Tibial nerve (tissue), 4 donors: ENCODE data around the gene GLRA1. TPM values are rescaled to one million over a fixed set of nuclear protein-coding genes. Genes with fewer than 3 reads are reported as not detected.
"Not testable (repeated sequence)": the region's sequence is repeated elsewhere in the genome, so short reads cannot be mapped to it uniquely, and the experiment has no call there.

Source experiments
- DNase-seq, 2 donors: peaks; one replicate each; pipeline ENCODE4 v3.0.0-alpha.2; 2019; ENCODE audit warnings: low spot score in 2 of 2
- H3K27ac ChIP-seq, 4 donors: fragments of 200-600 bp; sonication (generic) in 3 of 4; one replicate each; pipeline ENCODE4 v1.5.1; 2017 to 2019; ENCODE audit warnings: mild to moderate bottlenecking in 1 of 4
- H3K27me3 ChIP-seq, 2 donors: fragments of 200-600 bp; sonication (generic) in 1 of 2; one replicate each; pipeline versions ENCODE4 v1.5.1 to v1.6.0; 2017 to 2019
- H3K36me3 ChIP-seq, 3 donors: fragments of 200-600 bp; sonication (generic); one replicate each; pipeline ENCODE4 v1.5.1; 2018 to 2019
- H3K4me1 ChIP-seq, 4 donors: fragments of 200-600 bp; sonication (generic) in 3 of 4; one replicate each; pipeline ENCODE4 v1.5.1; 2017 to 2019
- H3K4me3 ChIP-seq, 4 donors: fragments of 200-600 bp; sonication (generic) in 3 of 4; one replicate each; pipeline ENCODE4 v1.5.1; 2017 to 2019; ENCODE audit warnings: mild to moderate bottlenecking in 1 of 4, moderate library complexity in 1 of 4
- H3K9me3 ChIP-seq, 4 donors: fragments of 200-600 bp; sonication (generic) in 3 of 4; one replicate each; pipeline ENCODE4 v1.5.1; 2017 to 2019
- EP300 ChIP-seq, 2 donors: sonication (generic); formaldehyde crosslinking; IDR thresholded peaks; one replicate each; pipeline ENCODE4 v1.6.1; 2017; ENCODE audit warnings: antibody characterized with exemption in 2 of 2, mild to moderate bottlenecking in 1 of 2
- POLR2A ChIP-seq, 2 donors: fragments of 450-650 bp; IDR thresholded peaks; one replicate each; pipeline ENCODE4 v1.6.1; 2017; ENCODE audit warnings: antibody characterized with exemption in 2 of 2, mild to moderate bottlenecking in 2 of 2, moderate library complexity in 2 of 2
- WGBS, 2 donors: methylation state at CpG; one replicate each; pipeline ENCODE4 v1.1.5; 2018; 5-methylcytosine and 5-hydroxymethylcytosine counted together
- total RNA-seq, 4 donors: library from RNA; depleted of rRNA; stranded (reverse); fragments of >200 nt; gene quantifications; one replicate each; pipeline ENCODE4 v1.1.0, GENCODE V29; 2016
- TF ChIP-seq, protein P1 (sequence below), 5 experiments: fragments of 200-600 bp in 3 of 5; fragments of 450-650 bp in 2 of 5; sonication (generic) in 3 of 5; IDR thresholded peaks; one replicate each; pipeline ENCODE4 v1.5.1; 2016 to 2019; ENCODE audit warnings: antibody characterized with exemption in 5 of 5, mild to moderate bottlenecking in 3 of 5, moderate library complexity in 2 of 5

The GLRA1 gene
- total RNA-seq, 4 donors from 2014 or later, result not detected

DNA sequence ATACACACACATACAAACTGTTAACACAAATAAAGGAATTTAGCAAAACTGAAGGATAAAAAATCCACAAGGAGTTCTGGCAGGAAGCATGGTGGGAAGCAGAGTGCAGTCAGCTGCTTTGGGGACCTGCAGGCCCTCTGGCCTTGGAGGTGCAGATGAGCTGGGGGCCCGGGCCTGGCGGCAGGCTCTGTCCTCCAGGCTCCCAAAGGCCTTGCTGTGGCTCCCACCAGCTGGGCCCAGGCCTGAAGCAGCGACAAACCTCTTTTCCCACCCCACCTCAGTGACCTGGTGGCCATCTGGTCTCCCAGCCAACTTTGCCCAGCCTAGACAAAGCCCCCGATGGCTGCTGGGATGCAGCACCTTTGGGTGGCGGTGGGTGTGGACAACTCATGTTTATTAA, 67.8 kb downstream of the GLRA1 start:
- Histone ChIP-seq H3K9me3 (no peaks in the 10 kb centered on the region), H3K36me3 (no peaks in the 10 kb centered on the region), H3K27me3 (no peaks in the 10 kb centered on the region), H3K4me1 (no peaks in the 10 kb centered on the region), H3K27ac (no peak overlapping the region), H3K4me3 (no peak overlapping the region)
- no peak for DNase-seq
- TF ChIP-seq POLR2A (IDR thresholded peaks at IDR 0.05) (no peak), EP300 (IDR thresholded peaks at IDR 0.05) (no peak)
- TF ChIP-seq, protein P1, sequence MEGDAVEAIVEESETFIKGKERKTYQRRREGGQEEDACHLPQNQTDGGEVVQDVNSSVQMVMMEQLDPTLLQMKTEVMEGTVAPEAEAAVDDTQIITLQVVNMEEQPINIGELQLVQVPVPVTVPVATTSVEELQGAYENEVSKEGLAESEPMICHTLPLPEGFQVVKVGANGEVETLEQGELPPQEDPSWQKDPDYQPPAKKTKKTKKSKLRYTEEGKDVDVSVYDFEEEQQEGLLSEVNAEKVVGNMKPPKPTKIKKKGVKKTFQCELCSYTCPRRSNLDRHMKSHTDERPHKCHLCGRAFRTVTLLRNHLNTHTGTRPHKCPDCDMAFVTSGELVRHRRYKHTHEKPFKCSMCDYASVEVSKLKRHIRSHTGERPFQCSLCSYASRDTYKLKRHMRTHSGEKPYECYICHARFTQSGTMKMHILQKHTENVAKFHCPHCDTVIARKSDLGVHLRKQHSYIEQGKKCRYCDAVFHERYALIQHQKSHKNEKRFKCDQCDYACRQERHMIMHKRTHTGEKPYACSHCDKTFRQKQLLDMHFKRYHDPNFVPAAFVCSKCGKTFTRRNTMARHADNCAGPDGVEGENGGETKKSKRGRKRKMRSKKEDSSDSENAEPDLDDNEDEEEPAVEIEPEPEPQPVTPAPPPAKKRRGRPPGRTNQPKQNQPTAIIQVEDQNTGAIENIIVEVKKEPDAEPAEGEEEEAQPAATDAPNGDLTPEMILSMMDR (IDR thresholded peaks at IDR 0.05), result no peak
- WGBS, 2 donors, result 77 to 82% methylated on average over 5 of the region's 5 CpGs

DNA sequence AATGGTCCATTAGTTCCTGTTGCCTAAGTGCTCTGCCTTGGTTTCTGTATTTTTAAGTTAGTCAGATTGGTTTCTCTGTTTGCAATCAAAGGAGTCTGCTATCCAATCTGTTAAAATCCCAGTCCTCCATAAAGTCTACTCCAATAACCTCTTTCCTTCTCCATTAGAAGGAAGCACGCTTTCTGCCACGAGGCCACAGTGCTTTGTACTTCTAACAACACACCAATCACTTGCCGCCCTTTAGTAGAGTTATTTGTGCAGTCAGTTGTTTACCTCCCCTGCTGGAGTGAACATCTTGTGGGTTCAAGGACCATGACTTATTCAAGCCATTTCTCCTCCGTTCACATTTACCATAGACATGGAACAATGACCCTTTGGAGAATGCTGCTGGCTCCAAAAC, 69.0 kb downstream of the GLRA1 start:
- DNase-seq, result no peak
- Histone ChIP-seq H3K4me1 (no peaks in the 10 kb centered on the region), H3K27me3 (no peaks in the 10 kb centered on the region), H3K4me3 (no peak overlapping the region), H3K9me3 (no peaks in the 10 kb centered on the region), H3K27ac (no peak overlapping the region), H3K36me3 (no peaks in the 10 kb centered on the region)
- WGBS, 2 donors, result 79 to 81% methylated on average over 4 of the region's 4 CpGs
- no peak for TF ChIP-seq EP300 (IDR thresholded peaks at IDR 0.05)
- TF ChIP-seq POLR2A (IDR thresholded peaks at IDR 0.05), result no peak
- TF ChIP-seq, protein P1 (IDR thresholded peaks at IDR 0.05), result no peak

DNA sequence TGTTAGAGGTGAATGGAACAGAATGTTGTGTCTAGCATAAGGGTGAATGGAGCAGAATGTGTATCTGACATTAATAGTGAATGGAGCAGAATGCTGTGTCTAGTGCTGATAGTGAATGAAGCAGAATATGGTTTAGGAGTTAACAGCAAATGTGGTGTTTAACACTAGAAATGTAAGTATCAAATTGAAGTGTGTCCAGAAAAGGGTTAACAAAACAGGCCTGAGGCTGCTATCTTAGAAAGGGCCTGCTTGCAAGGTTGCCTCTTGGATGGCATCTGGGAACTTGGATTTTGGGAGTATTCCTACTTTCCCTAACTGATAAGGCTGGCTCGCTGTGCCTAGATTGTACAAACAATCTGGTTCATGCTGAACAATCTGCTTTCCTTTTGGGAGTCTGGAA, 76.8 kb downstream of the GLRA1 start:
- no peak overlapping the region for H3K4me3 ChIP-seq
- 78 to 89% methylated on average over 1 of the region's 1 CpG for WGBS, 2 donors
- no peaks in the 10 kb centered on the region for H3K4me1 ChIP-seq
- no peaks in the 10 kb centered on the region for H3K36me3 ChIP-seq
- peaks cover 0 to 12% (median 0%) of the 10 kb centered on the region in 4 donors for H3K9me3 ChIP-seq
- DNase-seq, result no peak
- no peaks in the 10 kb centered on the region for H3K27me3 ChIP-seq
- no peak for TF ChIP-seq POLR2A (IDR thresholded peaks at IDR 0.05)
- H3K27ac ChIP-seq, result no peak overlapping the region

- no peak for DNase-seq
- Histone ChIP-seq H3K9me3 (peaks cover 0 to 16% (median 0%) of the 10 kb centered on the region in 4 donors), H3K4me3 (no peak overlapping the region), H3K27me3 (no peaks in the 10 kb centered on the region), H3K4me1 (no peaks in the 10 kb centered on the region), H3K27ac (no peak overlapping the region), H3K36me3 (no peaks in the 10 kb centered on the region)
- TF ChIP-seq EP300 (IDR thresholded peaks at IDR 0.05) (no peak), POLR2A (IDR thresholded peaks at IDR 0.05) (no peak)
- TF ChIP-seq, protein P1 (IDR thresholded peaks at IDR 0.05), result no peak
Observed at GRCh38 chr5:151846765-151847164, 77.9 kb downstream of the GLRA1 start.

- WGBS, 2 donors, result 96 to 97% methylated on average over 4 of the region's 4 CpGs
- not testable (repeated sequence) for H3K4me1 ChIP-seq, H3K4me3 ChIP-seq, H3K27ac ChIP-seq, H3K36me3 ChIP-seq, H3K27me3 ChIP-seq, DNase-seq
- peaks cover 0 to 67% (median 6%) of the 10 kb centered on the region in 4 donors for H3K9me3 ChIP-seq
Observed at GRCh38 chr5:151832843-151833242, 91.8 kb downstream of the GLRA1 start.

DNA sequence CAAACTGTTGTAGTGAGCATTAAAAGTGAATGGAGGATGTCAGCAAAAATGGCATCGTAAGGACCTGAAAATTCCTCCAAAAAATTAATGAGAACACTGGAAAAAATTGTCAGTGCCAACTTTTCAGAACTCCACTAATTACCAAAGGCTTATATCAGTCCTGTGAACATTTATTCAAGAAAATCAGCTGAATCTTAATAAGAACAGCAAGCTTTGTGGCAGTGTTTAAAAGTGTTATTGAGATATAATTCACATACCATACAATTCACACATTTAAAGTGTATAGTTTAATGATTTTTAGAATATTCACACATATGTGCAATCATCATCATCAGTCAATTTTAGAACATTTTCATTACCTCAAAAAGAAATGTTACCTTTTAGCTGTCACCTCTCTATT, 95.3 kb downstream of the GLRA1 start:
- H3K27me3 ChIP-seq, result no peaks in the 10 kb centered on the region
- H3K4me3 ChIP-seq, result no peak overlapping the region
- no peaks in the 10 kb centered on the region for H3K4me1 ChIP-seq
- peaks cover 0 to 34% (median 0%) of the 10 kb centered on the region in 4 donors for H3K9me3 ChIP-seq
- DNase-seq, result no peak
- TF ChIP-seq POLR2A (IDR thresholded peaks at IDR 0.05) (no peak), EP300 (IDR thresholded peaks at IDR 0.05) (no peak)
- TF ChIP-seq, protein P1 (IDR thresholded peaks at IDR 0.05), result no peak
- WGBS, 2 donors, result 90 to 100% methylated on average over 1 of the region's 1 CpG
- H3K27ac ChIP-seq, result no peak overlapping the region
- H3K36me3 ChIP-seq, result peaks cover 0 to 3% (median 0%) of the 10 kb centered on the region in 3 donors
